Endothelial cell of umbilical vein (primary cell): Measurements from ENCODE around the gene JARID2. TPM values are rescaled to one million over a fixed set of nuclear protein-coding genes. Genes with fewer than 3 reads are reported as not detected.
A peak's percentile ranks its signal among the peaks of the same experiment; 100 is the strongest.

Source experiments
- BruUV-seq: library from RNA; stranded (reverse); fragments of 400-500 nt; replicated peaks from 2 replicates; lab custom pipeline; 2021; lab: Mats Ljungman, UMichigan
- CTCF ChIA-PET: fragments of 300-600, 350-600 bp; sonication (Branson Sonifier 250); formaldehyde crosslinking; loops from one replicate; lab custom pipeline; 2021; ENCODE audit warnings: antibody characterized with exemption, inconsistent platforms; lab: Charles Lee
- POLR2A ChIA-PET: fragments of 300-600, 350-600 bp; sonication (Branson Sonifier 250); formaldehyde crosslinking; loops from one replicate; lab custom pipeline; 2021; ENCODE audit warnings: antibody characterized with exemption, inconsistent platforms; lab: Charles Lee
- DNase-seq: peaks from one replicate; pipeline ENCODE4 v3.0.0-alpha.2; 2011; ENCODE audit warnings: low read depth, low spot score
- FAIRE-seq: peaks from 2 replicates; lab custom pipeline; 2011; peaks lifted over from hg19 to GRCh38; lab: Jason Lieb, UNC
- H2AFZ ChIP-seq: 2 replicates; pipeline ENCODE4 v1.6.0; 2012; ENCODE audit warnings: low read depth, low read length, control low read depth, inconsistent platforms
- H3K27ac ChIP-seq: 2 replicates; pipeline ENCODE4 v1.5.1; 2011; ENCODE audit warnings: low read depth, mild to moderate bottlenecking, control low read depth, low read length, moderate library complexity; ENCODE audit not compliant: insufficient read depth
- H3K27me3 ChIP-seq, 2 experiments: 2 replicates each; pipeline versions ENCODE4 v1.6.0 to v1.6.1; 2011; ENCODE audit warnings: low read length in 2 of 2, mixed read lengths in 1 of 2; ENCODE audit not compliant: control insufficient read depth in 2 of 2, insufficient read depth in 2 of 2
- H3K36me3 ChIP-seq, 2 experiments: 2 replicates in 1 of 2; 3 replicates in 1 of 2; pipeline ENCODE4 v1.5.1; 2011; ENCODE audit warnings: low read length in 2 of 2, mild to moderate bottlenecking in 1 of 2, moderate library complexity in 1 of 2; ENCODE audit not compliant: control insufficient read depth in 2 of 2, insufficient read depth in 2 of 2; ENCODE audit errors: extremely low read depth in 1 of 2
- H3K4me1 ChIP-seq: 3 replicates; pipeline ENCODE4 v1.5.1; 2011; ENCODE audit warnings: mild to moderate bottlenecking, low read length; ENCODE audit not compliant: control insufficient read depth, insufficient read depth; ENCODE audit errors: extremely low read depth
- H3K4me2 ChIP-seq: 2 replicates; pipeline ENCODE4 v1.6.1; 2011; ENCODE audit warnings: low read length, control low read depth, mixed read lengths; ENCODE audit not compliant: insufficient read depth
- H3K4me3 ChIP-seq, 3 experiments: fragments of 200-600 bp in 1 of 3; sonication (generic), shearing (Covaris generic) in 1 of 3; replicated peaks in 1 of 3; 2 replicates each; pipeline ENCODE4 v1.5.1; 2011 to 2016; ENCODE audit warnings: control low read depth in 3 of 3, low read length in 3 of 3, mild to moderate bottlenecking in 2 of 3, inconsistent platforms in 1 of 3, low read depth in 1 of 3, moderate library complexity in 1 of 3; ENCODE audit not compliant: insufficient read depth in 1 of 3
- H3K79me2 ChIP-seq: 2 replicates; pipeline ENCODE4 v1.6.0; 2012; ENCODE audit warnings: low read length, inconsistent platforms; ENCODE audit not compliant: control insufficient read depth, insufficient read depth
- H3K9ac ChIP-seq: replicated peaks from 2 replicates; pipeline ENCODE3; 2011; ENCODE audit warnings: low read length, control low read depth; ENCODE audit not compliant: insufficient read depth; ENCODE audit errors: extremely low read depth
- H3K9me1 ChIP-seq: replicated peaks from 3 replicates; pipeline ENCODE4 v1.6.0; 2011; ENCODE audit warnings: mild to moderate bottlenecking, low read length; ENCODE audit not compliant: control insufficient read depth, insufficient read depth; ENCODE audit errors: extremely low read depth
- H3K9me3 ChIP-seq: replicated peaks from 2 replicates; pipeline ENCODE4 v1.5.1; 2012; ENCODE audit warnings: low read length, inconsistent platforms; ENCODE audit not compliant: control insufficient read depth, insufficient read depth
- H4K20me1 ChIP-seq: replicated peaks from 2 replicates; pipeline ENCODE3; 2011; ENCODE audit warnings: mild to moderate bottlenecking, low read length; ENCODE audit not compliant: control insufficient read depth, insufficient read depth; ENCODE audit errors: extremely low read depth
- EZH2 ChIP-seq: IDR thresholded peaks from 2 replicates; pipeline ENCODE4 v1.6.1; 2012; ENCODE audit warnings: borderline replicate concordance, low read depth, mild to moderate bottlenecking, moderate library complexity, low read length, inconsistent platforms; ENCODE audit not compliant: severe bottlenecking
- FOS ChIP-seq: IDR thresholded peaks from 2 replicates; pipeline ENCODE4 v1.6.1; 2011; ENCODE audit warnings: mild to moderate bottlenecking, low read length, moderate library complexity, borderline replicate concordance; ENCODE audit not compliant: insufficient read depth
- GATA2 ChIP-seq: IDR thresholded peaks from 2 replicates; pipeline ENCODE4 v1.7.0; 2011; ENCODE audit warnings: low read depth, mild to moderate bottlenecking, moderate library complexity, mixed read lengths, low read length; ENCODE audit not compliant: insufficient read length, insufficient read depth
- JUN ChIP-seq: IDR thresholded peaks from 2 replicates; pipeline ENCODE4 v1.6.1; 2011; ENCODE audit warnings: borderline replicate concordance, low read depth; ENCODE audit not compliant: insufficient read length, insufficient read depth
- MYC ChIP-seq: IDR thresholded peaks from one replicate; pipeline ENCODE4 v1.6.1; 2011; ENCODE audit warnings: mild to moderate bottlenecking, low read depth, low read length
- POLR2A ChIP-seq: IDR thresholded peaks from 2 replicates; pipeline ENCODE4 v1.6.1; 2012; ENCODE audit warnings: low read depth, mild to moderate bottlenecking, control low read depth, low read length
- POLR2AphosphoS5 ChIP-seq: IDR thresholded peaks from 2 replicates; pipeline ENCODE4 v1.6.1; 2012; ENCODE audit warnings: low read depth, mild to moderate bottlenecking, control low read depth, low read length, moderate library complexity; ENCODE audit not compliant: insufficient read depth
- dilution Hi-C: fragments of 300-500 bp; cut with MboI; formaldehyde crosslinking; loops from one replicate; pipeline ENCODE4 v1.15.0; 2019; ENCODE audit warnings: low sequenced_read_pairs; ENCODE audit not compliant: extremely low pct_ligation_motif_present
- intact Hi-C: fragments of 100-400 bp; cut with micrococcal nuclease; formaldehyde crosslinking; loops from one replicate; pipeline ENCODE4 v1.10.0; 2022
- polyA plus RNA-seq, 4 experiments: library from polyadenylated mRNA; depleted of rRNA in 3 of 4; stranded (reverse) in 3 of 4; unstranded in 1 of 4; fragments of >200 nt; gene quantifications; 2 replicates each; pipeline versions ENCODE4 v1.2.1 to v1.2.3, GENCODE V29; 2011 to 2012; ENCODE audit warnings: missing spikeins in 1 of 4
- total RNA-seq: library from RNA; stranded (reverse); gene quantifications from 2 replicates; pipeline ENCODE4 v1.2.3, GENCODE V29; 2021
- TF ChIP-seq, protein P1 (sequence below), 2 donors: IDR thresholded peaks; 1 replicate in 1 of 2; 2 replicates in 1 of 2; pipeline ENCODE4 v1.5.1; 2011; ENCODE audit warnings: low read length in 2 of 2, mild to moderate bottlenecking in 2 of 2, moderate library complexity in 2 of 2, control low read depth in 1 of 2, inconsistent platforms in 1 of 2, low read depth in 1 of 2; ENCODE audit not compliant: insufficient read depth in 1 of 2; ENCODE audit errors: extremely low read depth in 1 of 2
- TF ChIP-seq, protein P2 (sequence below): IDR thresholded peaks from 2 replicates; pipeline ENCODE4 v1.6.1; 2011; ENCODE audit not compliant: insufficient read depth, insufficient read length

JARID2 gene
- total and polyA plus RNA-seq, 2 donors (not counting 3 experiments of a cell fraction or from before 2014, with no cell fraction given), result 2.9 to 10.6 TPM

DNA sequence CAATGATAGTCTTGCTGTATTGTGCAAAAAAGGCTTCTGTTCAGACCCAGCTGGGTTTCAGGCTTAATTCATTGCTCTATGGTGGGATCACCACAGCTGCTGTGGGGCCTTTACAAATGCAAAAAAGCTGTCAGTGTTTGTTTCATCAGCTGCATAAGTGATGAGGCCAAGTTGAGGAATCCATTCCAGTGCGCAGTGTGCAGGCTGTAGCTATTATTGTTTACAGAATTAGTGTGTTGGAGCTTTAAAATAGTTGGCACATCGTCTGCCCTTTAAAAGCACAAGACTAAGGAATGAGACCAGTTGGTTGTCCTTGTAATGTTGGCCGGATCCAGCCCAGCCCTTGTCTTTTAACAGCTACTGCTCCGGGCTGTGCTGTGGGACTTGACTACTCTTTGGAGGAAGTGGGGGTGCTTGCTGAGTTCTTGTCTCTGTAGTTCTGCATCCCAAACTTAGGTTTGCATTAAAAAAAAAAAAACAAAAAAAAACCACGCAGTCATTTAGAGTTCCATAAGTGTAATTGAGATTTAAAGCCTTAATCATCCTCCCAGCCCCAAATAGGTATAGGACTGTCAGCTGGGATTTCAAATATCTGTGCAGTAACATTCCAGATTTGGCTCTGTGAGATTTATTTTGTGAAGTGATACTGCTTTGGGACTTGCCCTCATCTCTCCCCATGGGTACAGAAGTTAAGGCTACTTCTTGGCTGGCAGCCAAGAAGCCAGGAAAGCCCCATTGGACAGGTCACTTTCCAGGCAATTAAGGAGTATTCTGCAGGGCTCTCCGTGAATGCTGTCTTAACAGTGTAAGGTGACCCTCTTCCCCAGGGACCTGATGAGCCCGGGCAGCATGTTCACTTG, 19.3 kb downstream of the JARID2 start:
- no peak overlapping the region for H3K9ac ChIP-seq
- H3K36me3 ChIP-seq, result no peaks in the 10 kb centered on the region
- dilution Hi-C loops, result no loop called here
- no peaks in the 10 kb centered on the region for H3K9me3 ChIP-seq
- no peak for DNase-seq
- ChIA-PET CTCF (interaction anchor here (1.0 to 3.3 kb wide), 4 partner anchors 16 to 176 kb away, joined by 3 to 15 read pairs (median 6); partner anchors contain the start of gene JARID2), POLR2A (no interaction called here)
- H3K4me1 ChIP-seq, result peaks cover 29% of the 10 kb centered on the region
- no peak overlapping the region for H2AFZ ChIP-seq
- no peaks in the 10 kb centered on the region for H3K27me3 ChIP-seq
- peak overlapping the region; percentile 41 for H3K4me2 ChIP-seq
- BruUV-seq, result no TSS peak
- no peak for FAIRE-seq
- H3K4me3 ChIP-seq, result no peak overlapping the region
- TF ChIP-seq MYC (no peak), EZH2 (no peak), JUN (no peak), POLR2A (no peak)
- no peaks in the 10 kb centered on the region for H4K20me1 ChIP-seq
- peak overlapping the region; percentile 67 for H3K27ac ChIP-seq
- peaks cover 3% of the 10 kb centered on the region for H3K79me2 ChIP-seq
- intact Hi-C loops, result no loop called here
- no peaks in the 10 kb centered on the region for H3K9me1 ChIP-seq

DNA sequence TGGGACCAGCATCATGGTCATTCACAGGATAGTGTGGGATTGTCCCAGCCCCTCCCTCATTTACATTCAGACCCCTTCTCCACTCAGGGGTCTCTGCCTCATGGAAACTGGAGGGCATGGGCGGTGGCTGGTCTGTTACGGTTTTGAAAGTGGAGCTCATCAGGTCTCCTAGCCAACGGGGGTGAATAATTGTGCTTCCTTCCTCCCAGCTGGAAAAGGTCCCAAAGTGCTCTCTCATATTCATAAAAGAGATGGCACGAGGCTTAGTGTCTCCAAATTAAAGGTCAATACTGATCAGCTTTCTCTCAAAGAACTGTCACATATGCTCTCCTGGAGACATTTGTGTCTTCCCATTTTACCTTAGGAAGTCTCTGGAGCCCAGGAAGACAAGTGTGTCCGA, 19.9 kb downstream of the JARID2 start:
- Histone ChIP-seq H2AFZ (peak overlapping the region; percentile 13), H3K9ac (peak overlapping the region; percentile 22), H3K27ac (peak overlapping the region; percentile 67), H3K4me3 (peak overlapping the region in 1 of 3 experiments; percentile 10), H4K20me1 (no peaks in the 10 kb centered on the region), H3K9me1 (no peaks in the 10 kb centered on the region), H3K27me3 (no peaks in the 10 kb centered on the region), H3K36me3 (no peaks in the 10 kb centered on the region), H3K79me2 (peaks cover 3% of the 10 kb centered on the region), H3K4me1 (peaks cover 29% of the 10 kb centered on the region), H3K4me2 (peak overlapping the region; percentile 41), H3K9me3 (no peaks in the 10 kb centered on the region)
- dilution Hi-C loops, result no loop called here
- peak; percentile 29 for DNase-seq
- no TSS peak for BruUV-seq
- FAIRE-seq, result no peak
- intact Hi-C loops, result loop anchor here (1.0 to 2.0 kb wide), 2 partner anchors 19 to 20 kb away; no protein-coding TSS in a partner anchor
- TF ChIP-seq JUN, result no peak
- TF ChIP-seq MYC, result no peak
- TF ChIP-seq, protein P1, sequence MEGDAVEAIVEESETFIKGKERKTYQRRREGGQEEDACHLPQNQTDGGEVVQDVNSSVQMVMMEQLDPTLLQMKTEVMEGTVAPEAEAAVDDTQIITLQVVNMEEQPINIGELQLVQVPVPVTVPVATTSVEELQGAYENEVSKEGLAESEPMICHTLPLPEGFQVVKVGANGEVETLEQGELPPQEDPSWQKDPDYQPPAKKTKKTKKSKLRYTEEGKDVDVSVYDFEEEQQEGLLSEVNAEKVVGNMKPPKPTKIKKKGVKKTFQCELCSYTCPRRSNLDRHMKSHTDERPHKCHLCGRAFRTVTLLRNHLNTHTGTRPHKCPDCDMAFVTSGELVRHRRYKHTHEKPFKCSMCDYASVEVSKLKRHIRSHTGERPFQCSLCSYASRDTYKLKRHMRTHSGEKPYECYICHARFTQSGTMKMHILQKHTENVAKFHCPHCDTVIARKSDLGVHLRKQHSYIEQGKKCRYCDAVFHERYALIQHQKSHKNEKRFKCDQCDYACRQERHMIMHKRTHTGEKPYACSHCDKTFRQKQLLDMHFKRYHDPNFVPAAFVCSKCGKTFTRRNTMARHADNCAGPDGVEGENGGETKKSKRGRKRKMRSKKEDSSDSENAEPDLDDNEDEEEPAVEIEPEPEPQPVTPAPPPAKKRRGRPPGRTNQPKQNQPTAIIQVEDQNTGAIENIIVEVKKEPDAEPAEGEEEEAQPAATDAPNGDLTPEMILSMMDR (IDR thresholded peaks at IDR 0.05; ENCODE audit: extremely low read depth in 1 of 2, insufficient read depth in 1 of 2, low read depth in 1 of 2, low read length in 2 of 2), result no peak
- TF ChIP-seq, protein P2, sequence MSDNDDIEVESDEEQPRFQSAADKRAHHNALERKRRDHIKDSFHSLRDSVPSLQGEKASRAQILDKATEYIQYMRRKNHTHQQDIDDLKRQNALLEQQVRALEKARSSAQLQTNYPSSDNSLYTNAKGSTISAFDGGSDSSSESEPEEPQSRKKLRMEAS, result no peak
- no peak for TF ChIP-seq GATA2
- TF ChIP-seq POLR2AphosphoS5, result no peak
- TF ChIP-seq FOS, result no peak
- no peak for TF ChIP-seq EZH2
- TF ChIP-seq POLR2A, result no peak
- ChIA-PET CTCF (interaction anchor here (0.7 to 3.3 kb wide), 6 partner anchors 11 to 360 kb away, joined by 3 to 15 read pairs (median 4); partner anchors contain the start of gene JARID2), POLR2A (no interaction called here)
